Measurements from ENCODE around the gene BACH2. TPM values are rescaled to one million over a fixed set of nuclear protein-coding genes. Genes with fewer than 3 reads are reported as not detected.
"Not testable (repeated sequence)": the region's sequence is repeated elsewhere in the genome, so short reads cannot be mapped to it uniquely, and the experiment has no call there.

The BACH2 gene
- total and polyA plus RNA-seq, 8 donors, result 0.19 to 10.8 (median 1.4) TPM; not detected in 1

GRCh38 chr6:90285042-90285481 lies 11.6 kb downstream of the BACH2 start:
- WGBS, 5 donors, result 42 to 57% (median 48%) methylated on average over 4 of the region's 4 CpGs
- H3K27ac ChIP-seq, result peak overlapping the region in 4 of 5 donors; percentile 7 to 48 (median 13)
- peaks cover 9 to 23% (median 13%) of the 10 kb centered on the region in 4 donors for H3K4me1 ChIP-seq
- no peaks in the 10 kb centered on the region for H3K36me3 ChIP-seq
- TF ChIP-seq POLR2A (IDR thresholded peaks at IDR 0.05) (no peak), CTCF (IDR thresholded peaks at IDR 0.05) (no peak)
- H3K4me3 ChIP-seq, result no peak overlapping the region
- H3K9me3 ChIP-seq, result peaks cover 0 to 5% (median 0%) of the 10 kb centered on the region in 4 donors
- DNase-seq, result no peak
- intact Hi-C loops (cut with DNase I; ENCODE audit: low total_unique reads), result no loop called here
- no peaks in the 10 kb centered on the region for H3K27me3 ChIP-seq

GRCh38 chr6:90284236-90285041 lies 12.2 kb downstream of the BACH2 start:
- WGBS, 5 donors, result 43 to 62% (median 54%) methylated on average over 11 of the region's 11 CpGs
- Histone ChIP-seq H3K27ac (peak overlapping the region in 3 of 5 donors; percentile 18 to 48 (median 23)), H3K4me1 (peaks cover 9 to 23% (median 13%) of the 10 kb centered on the region in 4 donors), H3K27me3 (no peaks in the 10 kb centered on the region), H3K36me3 (no peaks in the 10 kb centered on the region), H3K4me3 (peak overlapping the region; percentile 10 to 22 (median 16)), H3K9me3 (peaks cover 0 to 5% (median 0%) of the 10 kb centered on the region in 4 donors)
- TF ChIP-seq POLR2AphosphoS5 (IDR thresholded peaks at IDR 0.05) (no peak), EP300 (IDR thresholded peaks at IDR 0.05) (no peak), POLR2A (IDR thresholded peaks at IDR 0.05) (no peak), CTCF (IDR thresholded peaks at IDR 0.05) (no peak)
- intact Hi-C loops (cut with DNase I; ENCODE audit: low total_unique reads), result no loop called here
- DNase-seq, result peak in 1 of 2 donors; percentile 58

GRCh38 chr6:90282265-90282664 lies 14.4 kb downstream of the BACH2 start:
- WGBS, 5 donors, result 91 to 96% (median 95%) methylated on average over 6 of the region's 6 CpGs
- H3K4me3 ChIP-seq; H3K27ac ChIP-seq; H3K27me3 ChIP-seq; H3K9me3 ChIP-seq; DNase-seq; intact Hi-C loops (cut with DNase I; ENCODE audit: low total_unique reads); H3K36me3 ChIP-seq: not testable (repeated sequence)
- H3K4me1 ChIP-seq, result peaks cover 9 to 23% (median 13%) of the 10 kb centered on the region in 4 donors

- no peak for DNase-seq
- WGBS, 5 donors, result 80 to 88% (median 86%) methylated on average over 4 of the region's 4 CpGs
- H3K4me3 ChIP-seq, result no peak overlapping the region
- H3K27ac ChIP-seq, result no peak overlapping the region
- TF ChIP-seq EP300 (IDR thresholded peaks at IDR 0.05), result no peak
- TF ChIP-seq POLR2AphosphoS5 (IDR thresholded peaks at IDR 0.05), result no peak
- TF ChIP-seq POLR2A (IDR thresholded peaks at IDR 0.05), result no peak
- TF ChIP-seq CTCF (IDR thresholded peaks at IDR 0.05), result no peak
- no peaks in the 10 kb centered on the region for H3K27me3 ChIP-seq
- intact Hi-C loops (cut with DNase I; ENCODE audit: low total_unique reads), result no loop called here
- H3K4me1 ChIP-seq, result no peaks in the 10 kb centered on the region
- H3K9me3 ChIP-seq, result no peaks in the 10 kb centered on the region
- H3K36me3 ChIP-seq, result no peaks in the 10 kb centered on the region
These were observed 18.5 kb downstream of the BACH2 start for GRCh38 chr6:90278129-90278528.

Data from stomach (tissue), 9 donors.